GM19043 (cell line): ENCODE data around the gene CBX3.
"Not testable (repeated sequence)": the region's sequence is repeated elsewhere in the genome, so short reads cannot be mapped to it uniquely, and the experiment has no call there.

Experiments
- ATAC-seq: cut with Tn5 transposase; IDR thresholded peaks from one replicate; pipeline ENCODE4 v1.9.1; 2021; ENCODE audit warnings: low read depth; ENCODE audit not compliant: unreplicated experiment

CBX3 gene

DNA sequence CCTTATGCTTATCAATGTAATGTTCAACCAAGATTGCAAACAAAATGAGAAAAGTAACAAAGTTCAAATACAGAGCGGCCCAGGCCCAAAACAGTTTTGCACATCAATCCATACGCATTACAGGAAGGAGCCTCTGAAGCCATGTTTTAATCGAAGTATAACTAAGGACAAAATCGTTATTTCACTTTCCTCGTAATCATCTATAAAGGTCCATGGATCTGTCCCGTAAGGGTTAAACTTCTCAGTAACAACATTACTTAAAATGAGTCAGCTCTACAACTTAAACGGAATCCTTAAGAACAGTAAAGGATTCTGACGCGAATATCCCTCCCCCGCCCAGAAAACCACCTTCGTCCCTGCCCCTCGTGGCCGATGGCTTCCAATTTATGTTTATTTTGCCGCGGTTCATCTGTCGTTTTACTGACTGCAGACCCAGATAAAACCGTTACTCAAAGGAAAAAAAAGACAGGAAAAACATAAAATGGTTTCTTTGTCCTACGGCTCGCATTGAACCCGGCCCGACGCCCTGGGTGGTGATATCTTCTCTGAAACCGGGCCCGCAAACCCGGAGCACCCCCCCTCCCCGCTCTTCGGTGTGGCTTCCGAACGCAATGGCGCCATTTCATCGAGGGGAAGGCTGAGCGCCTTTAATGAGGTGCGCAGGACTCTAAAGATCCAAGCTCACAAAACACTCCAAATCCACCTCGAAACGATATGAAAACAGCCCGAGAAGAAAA, 2.1 kb upstream of the CBX3 start:
- ATAC-seq, result no peak

- no peak for ATAC-seq
Measured at GRCh38 chr7:26200038-26200443, 1.5 kb upstream of the CBX3 start.

DNA sequence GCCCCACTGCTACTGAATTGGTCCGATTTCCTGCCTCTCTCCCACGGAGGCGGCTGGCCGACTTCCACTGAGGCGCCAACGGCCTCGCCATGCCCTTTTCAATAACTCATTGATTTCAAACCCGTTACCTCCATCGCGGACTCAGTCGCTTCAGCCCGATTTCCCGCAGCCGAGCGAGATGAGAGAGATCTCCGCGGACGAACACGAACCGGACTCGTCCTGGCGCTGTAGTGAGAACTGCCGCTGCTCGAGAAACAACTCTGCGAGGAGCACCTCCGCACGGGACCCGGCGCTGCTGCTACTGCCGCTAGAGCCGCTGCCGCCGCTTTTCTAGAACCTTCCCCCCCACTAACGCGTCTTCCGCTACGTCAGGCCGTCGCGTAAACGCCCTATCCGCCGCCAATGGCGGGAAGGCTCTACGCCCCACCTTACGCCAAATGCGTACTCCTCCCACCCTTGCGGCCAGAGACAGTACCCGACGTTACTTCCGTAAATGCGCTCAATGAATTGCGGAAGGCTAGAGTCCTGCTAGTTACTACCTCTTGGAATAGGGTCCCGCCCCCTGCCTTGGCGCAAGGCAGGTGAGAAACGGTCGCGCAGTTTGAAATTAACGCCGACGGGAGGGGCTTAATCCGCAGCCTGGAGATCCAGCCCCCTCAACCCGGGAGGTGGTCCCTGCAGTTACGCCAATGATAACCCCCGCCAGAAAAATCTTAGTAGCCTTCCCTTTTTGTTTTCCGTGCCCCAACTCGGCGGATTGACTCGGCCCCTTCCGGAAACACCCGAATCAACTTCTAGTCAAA, 900 bp upstream of the CBX3 start, which contains the start of gene HNRNPA2B1:
TSS of gene HNRNPA2B1 (minus strand) at position 303 of the 803 bp plus-strand sequence. CDS start at position 134, 169 bp downstream.
- peak; percentile 51 for ATAC-seq

GRCh38 chr7:26202019-26202990, 760 bp downstream of the CBX3 start:
- ATAC-seq, result no peak

DNA sequence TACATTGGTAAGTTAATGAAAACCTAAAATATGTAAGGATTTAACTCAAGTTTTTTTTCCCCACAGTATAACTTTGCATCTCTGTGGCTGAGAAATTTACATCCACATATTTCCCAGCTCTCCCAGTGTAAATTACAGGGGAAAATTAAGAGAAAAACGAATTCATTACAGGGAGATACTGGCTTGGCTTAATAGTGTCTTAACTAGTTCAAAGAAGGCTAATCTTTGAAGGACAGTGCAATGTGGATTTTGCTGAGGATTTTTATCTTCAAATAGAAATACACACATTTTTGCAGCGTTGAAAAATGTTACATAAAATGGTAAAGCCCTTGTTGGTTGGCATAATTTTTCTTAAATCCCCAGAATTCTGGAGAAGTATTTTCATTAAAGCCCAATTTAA, 1.5 kb downstream of the CBX3 start:
- ATAC-seq, result no peak

- ATAC-seq, result no peak
Measured at GRCh38 chr7:26208040-26208439, 6.5 kb downstream of the CBX3 start.

DNA sequence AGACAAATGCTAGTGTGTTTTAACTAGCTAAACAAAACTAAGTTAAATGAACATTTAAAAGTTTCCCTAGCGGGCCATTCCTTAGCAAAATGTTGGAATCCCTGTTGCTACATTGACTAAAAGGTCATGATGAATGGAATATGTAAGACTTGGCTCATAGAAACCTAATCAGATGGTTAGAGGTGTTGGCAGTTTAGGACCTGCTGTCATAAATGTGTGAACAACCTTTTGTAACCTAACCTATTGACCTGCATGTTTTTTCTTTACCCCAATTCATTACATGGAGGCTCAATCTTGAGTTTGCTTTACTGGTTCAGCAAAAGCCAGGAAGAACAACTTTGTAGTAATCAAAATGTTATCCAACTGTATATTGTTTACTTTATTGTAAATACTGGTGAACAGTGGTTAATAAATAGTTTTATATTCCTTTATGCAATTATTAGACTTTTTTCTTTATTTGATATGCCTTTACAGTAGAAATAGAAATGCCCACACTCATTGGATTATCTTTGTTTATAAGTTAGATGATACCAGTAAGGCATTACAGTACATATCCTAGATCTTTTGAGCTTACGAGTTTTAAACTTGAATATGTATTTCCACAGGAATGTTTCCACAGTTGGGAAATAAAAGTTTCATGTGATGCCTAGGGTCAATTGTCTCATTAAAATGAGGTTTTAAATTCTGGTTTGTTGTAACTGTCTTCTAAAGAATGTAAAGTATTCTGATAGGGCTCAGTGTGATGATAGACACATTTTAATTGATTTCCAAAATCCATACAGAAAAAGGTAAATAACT, 11.6 kb downstream of the CBX3 start:
- no peak for ATAC-seq

DNA sequence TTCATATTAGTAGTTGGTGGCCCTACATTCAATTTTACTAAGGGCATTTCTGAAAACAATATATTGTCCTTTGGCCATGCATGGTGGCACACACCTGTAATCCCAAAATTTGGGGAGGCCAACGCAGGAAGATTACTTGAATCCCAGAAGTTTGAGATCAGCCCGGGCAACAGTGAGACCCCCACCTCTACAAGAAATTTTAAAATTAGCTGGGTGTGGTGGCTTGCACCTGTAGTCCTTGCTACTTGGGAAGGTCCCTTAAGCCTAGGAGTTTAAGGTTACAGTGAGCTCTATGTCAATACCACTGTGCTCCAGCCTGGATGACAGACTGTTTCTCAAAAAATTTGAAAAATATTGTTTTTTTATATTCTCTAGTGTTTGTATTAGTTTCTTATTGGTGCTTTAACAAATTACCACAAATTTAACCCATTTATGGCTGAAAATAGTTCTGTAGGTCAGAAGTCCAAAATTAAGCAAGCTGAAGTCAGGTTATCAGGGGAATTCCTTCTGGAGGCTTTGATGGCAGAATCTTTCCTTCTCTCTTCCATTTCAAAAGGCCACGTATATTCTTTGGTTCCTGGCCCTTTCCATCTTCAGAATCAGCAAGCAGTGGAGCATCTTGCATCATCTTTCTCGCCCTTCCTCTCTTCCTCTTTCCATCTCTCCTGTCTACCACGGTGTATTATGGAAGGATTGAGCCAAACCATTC, 12.4 kb downstream of the CBX3 start:
- ATAC-seq, result no peak

GRCh38 chr7:26216049-26216448, 14.5 kb downstream of the CBX3 start:
- no peak for ATAC-seq

DNA sequence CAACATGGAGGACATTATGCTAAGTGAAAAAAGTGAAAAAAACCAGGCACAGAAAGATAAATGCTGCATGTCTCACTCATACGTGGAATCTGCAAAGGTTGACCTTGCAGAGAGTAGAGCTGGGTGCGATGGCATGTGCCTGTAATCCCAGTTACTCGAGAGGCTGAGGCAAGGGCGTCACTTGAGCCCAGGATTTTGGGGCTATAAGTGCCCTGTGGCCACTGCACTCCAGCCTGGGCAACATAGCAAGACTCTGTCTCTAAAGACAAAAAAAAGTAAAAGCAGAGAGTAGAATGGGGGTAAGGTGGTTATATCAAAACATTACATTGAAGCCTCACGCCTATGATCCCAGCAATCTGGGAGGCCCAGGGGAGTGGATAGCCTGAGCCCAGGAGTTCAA, 22.8 kb downstream of the CBX3 start:
- no peak for ATAC-seq

DNA sequence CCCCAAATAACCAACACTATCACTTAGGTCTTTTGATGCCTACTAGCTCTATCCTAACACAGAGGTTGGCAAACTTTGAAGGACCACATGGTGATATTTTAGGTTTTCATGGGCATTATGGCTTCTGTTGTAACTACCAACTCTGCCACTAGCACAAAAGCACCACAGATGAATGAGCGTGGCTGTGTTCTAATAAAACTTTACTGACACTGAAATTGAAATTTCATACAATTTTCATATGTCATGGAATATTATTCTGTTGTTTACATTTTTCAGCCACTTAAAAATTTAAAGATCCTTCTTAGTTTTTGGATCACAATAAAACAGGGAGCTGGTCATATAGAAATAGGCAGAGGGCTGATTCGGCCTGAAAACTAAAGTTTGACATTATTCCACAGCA, 26.4 kb downstream of the CBX3 start:
- ATAC-seq, result no peak

DNA sequence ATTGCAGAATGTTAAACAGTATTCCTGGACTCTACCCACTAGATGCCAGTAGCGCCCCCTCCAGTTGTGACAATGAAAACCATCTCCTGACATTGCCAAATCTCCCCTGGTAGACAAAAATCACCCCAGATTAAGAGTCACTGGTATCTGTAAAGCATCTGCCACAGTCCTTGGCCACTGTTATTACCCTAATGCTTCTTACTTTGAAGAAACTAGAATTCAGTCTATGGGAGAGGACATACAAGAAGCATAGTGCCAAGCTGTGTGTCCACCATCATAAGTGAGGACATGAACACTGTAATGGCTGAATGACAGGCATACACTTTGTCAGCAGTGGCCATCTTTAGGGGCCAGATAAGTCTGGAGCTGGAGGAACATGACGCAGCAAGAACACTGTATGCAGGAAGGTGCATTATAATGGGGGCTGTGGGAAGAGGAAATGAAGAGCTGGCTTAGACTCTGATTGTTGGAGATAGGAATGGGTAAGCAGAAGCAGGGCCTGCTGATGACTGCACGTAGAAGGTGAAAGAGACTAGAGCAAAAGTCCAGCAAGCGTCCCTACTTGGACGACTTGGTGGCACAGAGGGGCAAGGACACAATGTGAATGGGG, 32.5 kb downstream of the CBX3 start:
- no peak for ATAC-seq

GRCh38 chr7:26237035-26237807, 35.7 kb downstream of the CBX3 start:
- no peak for ATAC-seq

GRCh38 chr7:26238032-26238431, 36.5 kb downstream of the CBX3 start:
- no peak for ATAC-seq

DNA sequence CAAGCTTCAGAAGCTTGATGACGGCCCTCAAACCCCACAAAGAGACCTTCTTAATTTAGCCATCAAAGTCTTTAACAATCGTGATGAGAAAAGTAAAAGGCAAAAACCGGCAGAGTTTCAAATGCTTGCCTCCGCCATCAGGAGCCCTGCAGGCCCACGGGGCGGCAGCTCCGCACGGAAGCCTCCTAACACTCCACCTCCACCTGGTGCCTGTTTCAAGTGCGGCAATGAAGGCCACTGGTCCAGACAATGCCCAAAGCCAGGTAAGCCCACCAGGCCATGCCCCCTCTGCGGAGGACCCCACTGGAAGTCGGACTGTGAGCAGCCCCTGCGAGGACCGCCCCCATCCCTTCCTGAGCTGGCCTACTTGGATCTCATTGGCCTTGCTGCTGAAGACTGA, 43.6 kb downstream of the CBX3 start:
- no peak for ATAC-seq

- no peak for ATAC-seq
Measured at GRCh38 chr7:26250239-26250638, 48.7 kb downstream of the CBX3 start.

- ATAC-seq, result not testable (repeated sequence)
Measured at GRCh38 chr7:26261866-26262265, 60.3 kb downstream of the CBX3 start.
